ENCODE results near the gene HIVEP3. TPM values are rescaled to one million over a fixed set of nuclear protein-coding genes. Genes with fewer than 3 reads are reported as not detected.
A peak's percentile ranks its signal among the peaks of the same experiment; 100 is the strongest.

HIVEP3 gene
- total RNA-seq, 2 experiments from 2014 or later, result 25.3 to 26.2 TPM

DNA sequence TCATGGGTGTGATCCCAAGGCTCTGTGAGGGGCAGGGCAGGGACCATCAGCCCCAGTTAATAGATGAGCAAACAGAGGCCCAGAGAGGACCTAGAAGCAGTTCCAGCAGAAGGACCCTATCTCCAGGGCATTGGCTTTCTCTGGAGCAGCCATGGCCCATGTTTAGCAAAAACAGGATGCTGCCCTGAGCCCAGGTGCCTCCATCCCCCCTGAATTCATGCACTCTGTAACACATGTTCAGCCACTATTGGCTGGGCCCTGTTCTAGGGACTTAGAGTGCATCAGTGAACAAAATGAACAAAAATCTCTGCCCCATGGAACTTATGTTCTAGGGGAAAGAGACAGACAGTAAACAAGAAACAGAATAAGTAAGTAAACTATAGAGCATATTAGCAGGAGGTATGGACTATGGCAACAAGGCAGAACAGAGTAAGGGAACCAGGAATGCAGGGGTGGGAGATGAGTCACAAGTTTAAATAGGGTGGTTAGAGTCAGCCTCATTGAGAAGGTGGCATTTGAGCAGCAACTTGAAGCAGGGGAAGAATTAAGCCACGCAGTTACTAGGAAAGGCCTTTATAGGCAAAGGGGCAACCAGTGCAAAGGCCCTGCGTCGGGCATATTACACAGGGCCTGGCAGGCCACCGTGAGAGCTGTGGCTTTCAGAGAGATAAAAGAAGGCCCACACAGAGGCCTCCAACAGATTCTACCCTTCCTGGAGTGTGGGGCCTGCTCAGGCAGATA is 248.3 kb downstream of the HIVEP3 start:
- ChIA-PET CTCF (interaction anchor here (1.3 kb wide), 1 partner anchor 72 kb away, joined by 3 read pairs; no protein-coding TSS in a partner anchor), POLR2A (interaction anchor here (1.9 to 4.3 kb wide), 2 partner anchors 8 to 31 kb away, joined by 5 to 40 read pairs; no protein-coding TSS in a partner anchor)
- Mint-ChIP-seq H3K36me3 (no peaks in the 10 kb centered on the region), H3K9me3 (no peaks in the 10 kb centered on the region), H3K4me3 (no peak overlapping the region), H3K27me3 (no peaks in the 10 kb centered on the region), H3K27ac (peak overlapping the region; percentile 76), H3K4me1 (ENCODE audit: low read depth) (peaks cover 99% of the 10 kb centered on the region)
- intact Hi-C loops (cut with micrococcal nuclease), result loop anchor here (1.0 kb wide), 1 partner anchor 69 kb away; no protein-coding TSS in a partner anchor
- peak; percentile 58 for DNase-seq

DNA sequence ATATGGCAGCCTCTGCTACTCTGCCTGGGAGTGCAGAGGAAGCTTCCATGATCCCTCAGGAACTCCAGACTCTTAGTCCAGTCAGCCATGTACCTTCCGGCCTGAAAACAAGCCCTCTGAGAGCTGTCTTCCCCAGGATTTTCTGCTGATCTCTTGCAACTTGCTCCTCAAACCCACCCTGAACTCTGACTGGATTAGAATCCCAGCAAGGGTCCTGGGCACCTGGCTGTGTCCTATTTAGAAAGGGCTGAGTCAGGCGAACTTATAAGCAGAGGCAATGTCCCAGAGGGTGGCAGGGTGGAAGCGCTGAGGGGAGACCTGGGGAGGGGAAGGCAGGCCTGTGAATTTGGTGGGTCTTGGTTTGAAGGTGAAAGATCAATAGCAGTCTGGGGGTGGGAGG is 249.8 kb downstream of the HIVEP3 start:
- Mint-ChIP-seq H3K36me3 (no peaks in the 10 kb centered on the region), H3K4me3 (no peak overlapping the region), H3K9me3 (no peaks in the 10 kb centered on the region), H3K27ac (peak overlapping the region; percentile 14), H3K27me3 (no peaks in the 10 kb centered on the region), H3K4me1 (ENCODE audit: low read depth) (peaks cover 98% of the 10 kb centered on the region)
- no peak for DNase-seq
- POLR2A ChIA-PET, result interaction anchor here (0.9 to 2.0 kb wide), 3 partner anchors 15 to 52 kb away, joined by 3 to 9 read pairs (median 5); no protein-coding TSS in a partner anchor
- intact Hi-C loops (cut with micrococcal nuclease), result loop anchor here (5.0 kb wide), 2 partner anchors 97 to 123 kb away; no protein-coding TSS in a partner anchor
- CTCF ChIA-PET, result interaction anchor here (1.0 to 1.1 kb wide), 2 partner anchors 223 to 504 kb away, joined by 3 to 4 read pairs; no protein-coding TSS in a partner anchor

DNA sequence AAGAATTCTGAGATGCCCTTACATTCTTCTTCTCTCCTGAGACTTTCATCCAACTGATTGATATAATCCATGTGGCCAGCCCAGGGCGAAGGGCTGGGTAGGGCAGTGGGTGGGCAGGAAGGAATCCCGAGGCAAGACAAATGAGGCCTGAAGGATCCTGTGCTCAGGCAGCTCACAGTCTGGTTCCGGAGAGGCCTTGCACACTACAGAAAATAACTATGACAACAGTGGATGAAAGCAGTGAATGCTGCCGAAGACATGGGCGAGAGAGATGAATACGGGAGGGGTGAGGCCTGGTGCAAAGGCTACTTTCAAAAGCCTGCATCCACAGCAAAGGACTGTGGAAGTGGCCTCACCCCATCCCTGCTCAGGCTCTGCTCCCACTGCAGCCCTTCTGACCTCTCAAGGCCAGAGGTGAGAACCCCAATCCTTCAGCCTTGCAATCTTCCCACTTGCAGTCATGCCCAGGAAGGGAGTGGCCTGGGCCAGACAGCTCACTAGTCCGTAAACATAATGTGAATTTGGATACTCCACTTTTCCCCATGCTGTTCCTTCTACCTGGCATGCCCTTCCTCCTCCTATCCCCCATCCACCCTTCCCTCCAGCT is 250.6 kb downstream of the HIVEP3 start:
- Mint-ChIP-seq H3K4me1 (ENCODE audit: low read depth) (peaks cover 97% of the 10 kb centered on the region), H3K9me3 (no peaks in the 10 kb centered on the region), H3K27me3 (no peaks in the 10 kb centered on the region), H3K27ac (peak overlapping the region; percentile 55), H3K4me3 (no peak overlapping the region), H3K36me3 (no peaks in the 10 kb centered on the region)
- intact Hi-C loops (cut with micrococcal nuclease), result loop anchor here (5.0 kb wide), 2 partner anchors 96 to 124 kb away; no protein-coding TSS in a partner anchor
- ChIA-PET POLR2A (interaction anchor here (0.9 to 2.0 kb wide), 5 partner anchors 15 to 53 kb away, joined by 3 to 9 read pairs (median 3); no protein-coding TSS in a partner anchor), CTCF (interaction anchor here (1.1 kb wide), 2 partner anchors 75 to 224 kb away, joined by 3 to 4 read pairs; no protein-coding TSS in a partner anchor)
- no peak for DNase-seq

DNA sequence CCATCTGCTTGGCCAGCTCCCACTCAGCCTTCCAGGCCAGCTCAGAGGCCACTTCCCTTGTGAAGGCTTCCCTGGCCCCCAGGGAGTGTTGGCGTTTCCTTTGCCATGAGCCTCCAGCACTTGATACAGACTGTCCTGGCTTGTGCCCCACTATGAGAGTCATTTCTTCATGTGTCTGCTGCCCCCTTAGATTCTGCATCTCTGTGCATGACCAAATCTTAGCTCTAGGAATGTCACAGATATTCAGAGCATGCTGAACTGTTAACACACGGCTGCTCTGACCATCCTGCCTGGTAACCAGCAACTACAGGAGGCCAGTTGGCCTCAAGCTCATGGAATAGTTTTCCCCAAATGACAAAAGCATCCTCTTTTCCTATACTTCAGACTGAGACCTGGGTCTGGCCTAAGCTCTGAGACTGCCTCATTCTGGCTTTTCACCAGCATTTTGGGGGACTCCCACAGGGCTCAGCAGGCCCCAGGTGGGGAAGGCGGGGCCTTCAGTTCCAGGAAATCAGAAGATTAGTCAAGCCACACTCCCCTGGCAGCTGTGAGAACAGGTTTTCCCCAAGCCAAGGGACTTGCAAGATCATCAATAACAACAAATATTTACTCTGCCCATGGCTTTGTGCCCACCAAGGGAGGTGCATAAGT is 251.6 kb downstream of the HIVEP3 start:
- Mint-ChIP-seq H3K27me3 (no peaks in the 10 kb centered on the region), H3K4me1 (ENCODE audit: low read depth) (peaks cover 89% of the 10 kb centered on the region), H3K27ac (peak overlapping the region; percentile 90), H3K4me3 (peak overlapping the region; percentile 1), H3K9me3 (no peaks in the 10 kb centered on the region), H3K36me3 (no peaks in the 10 kb centered on the region)
- CTCF ChIA-PET, result interaction anchor here (0.7 to 1.1 kb wide), 3 partner anchors 76 to 145 kb away, joined by 3 read pairs; no protein-coding TSS in a partner anchor
- POLR2A ChIA-PET, result interaction anchor here (0.8 to 1.5 kb wide), 4 partner anchors 9 to 62 kb away, joined by 3 to 4 read pairs (median 3); no protein-coding TSS in a partner anchor
- intact Hi-C loops (cut with micrococcal nuclease), result loop anchor here (2.0 to 5.0 kb wide), 4 partner anchors 62 to 140 kb away; no protein-coding TSS in a partner anchor
- DNase-seq, result peak; percentile 89

DNA sequence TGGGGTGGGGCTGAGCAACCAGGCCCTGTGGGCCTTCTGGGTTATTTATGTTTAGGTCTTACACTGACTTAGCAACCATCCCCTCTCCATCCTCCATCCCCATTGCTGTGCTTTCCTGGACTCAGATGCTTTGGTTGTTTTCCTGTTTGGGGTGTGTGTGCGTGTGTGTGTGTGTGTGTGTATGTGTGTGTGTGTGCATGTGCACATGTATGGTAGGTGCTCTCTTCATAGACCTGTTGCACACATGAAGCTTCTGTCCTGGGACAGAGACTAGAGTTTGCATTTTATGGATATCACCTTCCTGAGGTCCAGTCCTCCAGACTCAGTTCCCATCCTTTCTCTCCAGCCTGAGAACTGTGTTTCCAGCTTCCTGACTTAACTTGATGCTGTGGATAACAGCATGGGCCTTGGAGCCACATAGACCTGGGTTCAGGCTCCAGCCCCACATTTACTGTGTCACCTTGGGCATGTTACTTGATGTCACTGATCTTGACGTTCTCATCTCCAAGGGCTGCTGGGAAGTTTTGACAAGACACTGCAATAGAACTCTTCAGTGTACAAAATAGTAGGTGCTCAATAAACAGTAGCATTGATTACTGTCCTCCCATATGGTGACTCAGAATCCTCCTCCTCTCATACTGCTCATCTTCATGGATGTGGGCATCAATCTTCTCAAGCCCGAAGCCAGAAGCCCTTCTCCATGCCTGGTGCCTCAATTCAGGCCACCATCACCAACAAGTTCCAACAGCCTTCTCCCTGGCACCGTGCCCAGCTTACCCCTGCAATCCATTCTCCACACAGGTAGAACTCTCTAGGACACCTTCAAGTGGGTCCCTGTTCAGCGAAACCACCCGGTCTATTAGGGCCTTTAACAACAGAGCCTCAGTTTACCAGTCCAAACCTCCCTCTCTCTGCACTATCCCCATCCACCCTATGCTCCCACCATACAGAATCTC is 252.5 kb downstream of the HIVEP3 start:
- DNase-seq, result no peak
- Mint-ChIP-seq H3K9me3 (no peaks in the 10 kb centered on the region), H3K27me3 (no peaks in the 10 kb centered on the region), H3K27ac (peak overlapping the region; percentile 90), H3K36me3 (peaks cover 3% of the 10 kb centered on the region), H3K4me3 (peak overlapping the region; percentile 1), H3K4me1 (ENCODE audit: low read depth) (peaks cover 80% of the 10 kb centered on the region)
- intact Hi-C loops (cut with micrococcal nuclease), result loop anchor here (2.0 to 5.0 kb wide), 4 partner anchors 63 to 141 kb away; no protein-coding TSS in a partner anchor
- POLR2A ChIA-PET, result interaction anchor here (0.8 to 1.5 kb wide), 3 partner anchors 10 to 126 kb away, joined by 3 to 4 read pairs (median 3); no protein-coding TSS in a partner anchor
- CTCF ChIA-PET, result interaction anchor here (1.0 kb wide), 1 partner anchor 146 kb away, joined by 3 read pairs; no protein-coding TSS in a partner anchor

DNA sequence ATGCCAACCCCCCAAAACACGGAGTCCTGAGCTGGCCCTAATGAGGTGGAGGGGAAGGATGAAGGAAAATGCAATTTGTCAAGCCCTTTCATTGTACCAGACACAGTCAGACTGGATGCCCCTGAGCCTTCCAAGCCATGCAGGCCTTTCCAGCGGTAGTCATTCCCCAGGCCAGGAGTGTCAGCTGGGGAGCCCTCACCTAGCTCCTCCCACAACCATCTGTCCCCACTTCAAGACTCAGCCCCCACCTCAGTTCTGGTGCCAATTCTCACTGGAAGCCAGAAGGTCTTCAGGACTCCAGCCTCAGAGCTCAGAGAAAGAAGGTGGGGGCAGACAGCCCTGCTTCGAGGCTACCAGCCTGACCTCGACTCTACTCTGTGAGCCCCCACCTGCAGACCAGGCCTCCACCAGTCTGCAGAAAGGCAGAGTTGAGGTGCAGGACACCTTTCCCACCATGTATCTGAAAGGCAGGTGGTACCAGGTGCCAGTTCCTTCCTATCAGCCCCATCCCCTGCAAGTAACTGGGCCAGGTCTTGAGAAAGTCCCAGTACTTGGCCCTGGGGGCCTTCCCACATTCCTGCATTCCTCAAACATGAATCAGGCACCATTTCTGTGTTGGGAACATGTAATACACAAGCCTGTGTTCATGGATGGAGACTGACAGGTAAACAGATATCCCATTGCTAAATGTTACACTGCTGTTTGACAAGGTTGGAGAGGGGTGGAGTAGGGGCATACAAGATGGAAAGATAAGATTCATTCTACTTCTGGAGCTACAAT is 253.7 kb downstream of the HIVEP3 start:
- Mint-ChIP-seq H3K27me3 (no peaks in the 10 kb centered on the region), H3K9me3 (no peaks in the 10 kb centered on the region), H3K4me3 (no peak overlapping the region), H3K4me1 (ENCODE audit: low read depth) (peaks cover 78% of the 10 kb centered on the region), H3K36me3 (peaks cover 12% of the 10 kb centered on the region), H3K27ac (no peak overlapping the region)
- intact Hi-C loops (cut with micrococcal nuclease), result loop anchor here (5.0 kb wide), 2 partner anchors 93 to 127 kb away; no protein-coding TSS in a partner anchor
- POLR2A ChIA-PET, result interaction anchor here (1.0 to 4.2 kb wide), 3 partner anchors 8 to 127 kb away, joined by 3 to 40 read pairs (median 18); no protein-coding TSS in a partner anchor
- CTCF ChIA-PET, result no interaction called here
- DNase-seq, result no peak

DNA sequence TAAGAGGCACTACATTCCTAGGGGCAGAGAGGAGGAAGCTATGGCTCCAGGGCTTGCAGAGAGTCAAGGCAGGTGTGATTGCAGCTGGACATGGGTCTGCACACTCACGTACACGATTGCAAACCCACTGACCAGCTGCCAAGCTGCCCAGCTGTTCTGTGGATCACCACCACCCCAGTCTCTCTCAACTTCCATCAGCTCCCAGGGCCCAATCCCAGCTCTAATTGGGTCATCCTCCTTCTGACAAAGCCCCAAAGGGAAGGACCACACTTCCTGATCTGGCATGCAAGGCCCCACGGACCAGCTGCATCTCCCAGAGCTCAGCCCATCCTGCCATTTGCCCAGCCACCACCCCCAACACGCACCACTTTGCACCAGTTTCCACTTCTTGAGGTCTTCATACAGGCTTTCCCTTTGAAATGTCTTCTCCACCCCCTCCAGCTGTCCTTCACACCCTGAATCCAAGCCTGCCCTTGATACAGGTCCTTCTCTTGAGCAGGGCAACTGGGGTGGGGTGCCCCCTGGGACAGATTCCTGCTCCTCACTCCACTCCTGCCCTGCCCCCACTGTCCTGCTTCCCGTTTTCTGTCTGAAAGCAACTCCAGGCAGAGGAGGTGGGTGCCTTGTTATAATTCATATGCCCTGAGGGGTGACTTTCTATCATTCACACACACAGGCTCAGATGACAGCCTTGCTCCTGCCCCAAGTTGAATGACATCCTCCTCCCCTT is 254.9 kb downstream of the HIVEP3 start:
- Mint-ChIP-seq H3K27me3 (no peaks in the 10 kb centered on the region), H3K9me3 (no peaks in the 10 kb centered on the region), H3K36me3 (peaks cover 22% of the 10 kb centered on the region), H3K27ac (peak overlapping the region; percentile 80), H3K4me1 (ENCODE audit: low read depth) (peaks cover 78% of the 10 kb centered on the region), H3K4me3 (no peak overlapping the region)
- CTCF ChIA-PET, result interaction anchor here (0.6 to 1.5 kb wide), 4 partner anchors 18 to 123 kb away, joined by 3 read pairs; no protein-coding TSS in a partner anchor
- intact Hi-C loops (cut with micrococcal nuclease), result loop anchor here (1.0 kb wide), 1 partner anchor 77 kb away; no protein-coding TSS in a partner anchor
- no peak for DNase-seq
- POLR2A ChIA-PET, result interaction anchor here (0.9 to 4.2 kb wide), 5 partner anchors 9 to 128 kb away, joined by 3 to 40 read pairs (median 3); no protein-coding TSS in a partner anchor

DNA sequence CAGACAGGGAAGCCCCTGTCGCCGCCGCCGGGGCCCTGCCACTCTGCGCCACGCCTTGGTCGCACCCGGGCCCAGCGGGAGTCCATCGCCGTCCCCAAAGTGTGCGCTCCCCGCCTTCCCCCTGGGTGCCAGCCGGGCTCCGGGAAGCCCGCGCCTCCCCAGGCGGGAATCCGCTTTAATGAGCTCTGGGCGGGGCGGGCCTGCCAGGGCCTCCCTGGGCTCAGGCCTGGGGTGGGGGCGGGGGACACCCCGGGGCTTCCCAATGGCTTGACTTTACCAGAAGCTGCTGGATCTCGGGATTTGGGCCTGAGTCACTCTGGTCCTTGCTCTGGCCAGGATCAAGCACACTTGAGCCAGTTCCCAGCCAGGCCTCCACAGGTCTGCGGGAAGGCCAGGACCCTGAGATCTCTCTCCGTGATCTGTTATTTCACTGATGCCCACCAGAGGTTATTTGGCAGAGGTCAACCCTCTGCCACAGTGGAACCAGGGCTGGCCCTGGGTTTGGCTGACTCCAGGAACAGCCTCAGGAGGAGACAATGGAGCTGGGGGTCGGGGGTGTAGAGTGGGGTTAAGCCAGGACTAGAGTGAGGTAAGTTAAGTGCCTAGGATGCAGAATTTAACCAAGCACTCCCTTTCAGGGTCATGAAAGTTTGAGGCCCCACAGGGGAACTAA is 255.8 kb downstream of the HIVEP3 start:
- H3K27me3 Mint-ChIP-seq, result no peaks in the 10 kb centered on the region
- ChIA-PET POLR2A (interaction anchor here (0.9 to 4.2 kb wide), 9 partner anchors 10 to 129 kb away, joined by 3 to 40 read pairs (median 4); no protein-coding TSS in a partner anchor), CTCF (interaction anchor here (0.6 to 1.5 kb wide), 6 partner anchors 19 to 124 kb away, joined by 3 read pairs; no protein-coding TSS in a partner anchor)
- H3K9me3 Mint-ChIP-seq, result no peaks in the 10 kb centered on the region
- intact Hi-C loops (cut with micrococcal nuclease), result loop anchor here (1.0 kb wide), 1 partner anchor 78 kb away; no protein-coding TSS in a partner anchor
- no peak for DNase-seq
- H3K4me3 Mint-ChIP-seq, result peak overlapping the region; percentile 57
- peak overlapping the region; percentile 80 for H3K27ac Mint-ChIP-seq
- H3K4me1 Mint-ChIP-seq (ENCODE audit: low read depth), result peaks cover 78% of the 10 kb centered on the region
- H3K36me3 Mint-ChIP-seq, result peaks cover 26% of the 10 kb centered on the region

All from activated CD4-positive, alpha-beta memory T cell treated with anti-CD3 and anti-CD28 coated beads for 36 hours (primary cell).